Right cardiac atrium (tissue), 5 donors: ENCODE data around the gene KIZ. TPM values are rescaled to one million over a fixed set of nuclear protein-coding genes. Genes with fewer than 3 reads are reported as not detected.
A peak's percentile ranks its signal among the peaks of the same experiment; 100 is the strongest.

ENCODE experiments used
- ATAC-seq, 2 donors: fragments of 200-7000 bp; cut with Tn5 transposase; one replicate each; pipeline versions ENCODE4 v1.8.0 to v1.9.1; 2020; ENCODE audit warnings: moderate library complexity in 2 of 2, mild to moderate bottlenecking in 1 of 2
- DNase-seq, 3 donors: peaks; one replicate each; pipeline ENCODE4 v3.0.0-alpha.2; 2020
- H3K27ac ChIP-seq: one replicate; pipeline ENCODE4 v1.5.1; 2013; ENCODE audit warnings: mild to moderate bottlenecking, low read length, control low read depth, moderate library complexity
- H3K27me3 ChIP-seq: one replicate; pipeline ENCODE4 v1.6.1; 2013; ENCODE audit not compliant: control insufficient read depth, insufficient read depth
- H3K4me1 ChIP-seq: one replicate; pipeline ENCODE4 v1.6.1; 2013; ENCODE audit warnings: low read length; ENCODE audit not compliant: control insufficient read depth, insufficient read depth
- H3K4me3 ChIP-seq: one replicate; pipeline ENCODE4 v1.5.1; 2013; ENCODE audit warnings: low read length, control low read depth
- H3K9me3 ChIP-seq: one replicate; pipeline ENCODE4 v1.6.1; 2013; ENCODE audit warnings: low read length; ENCODE audit not compliant: control insufficient read depth
- WGBS: extraction: QIAGEN DNeasy Blood & Tissue Kit; methylation state at CpG from one replicate; pipeline ENCODE4 v1.1.7; 2013; 5-methylcytosine and 5-hydroxymethylcytosine counted together
- intact Hi-C, 4 donors: fragments of 100-400 bp; cut with DNase I; formaldehyde crosslinking; loops; one replicate each; pipeline versions ENCODE4 v1.11.0 to v1.14.0; 2022 to 2023
- polyA plus RNA-seq: library from polyadenylated mRNA; stranded (reverse); fragments of 200-250 nt; gene quantifications from one replicate; pipeline ENCODE4 v1.2.3, GENCODE V29; 2013
- total RNA-seq, 4 donors: library from RNA; stranded (reverse); fragmentation: NEBNext Ultra II Directional; extraction: Animal tissue kit (Norgen Biotek cat#: 25700); gene quantifications; one replicate each; pipeline ENCODE4 v1.2.1, GENCODE V29; 2021
- donor health status: healthy with polysubstance abuse.
- donor health status: DM: no; HTN: yes; CAD: no.
- donor health status: DM: no; HTN: no; CAD: no.
- donor health status: DM: no; HTN: yes; CAD: no; lungs with severe emphysema.
- donor health status: DM: yes; HTN: yes; CAD: no.

The KIZ gene
- total and polyA plus RNA-seq, 5 donors, result 16.1 to 37.7 (median 18.3) TPM

GRCh38 chr20:21099751-21100577 is 25.9 kb upstream of the KIZ start:
- peaks cover 4% of the 10 kb centered on the region for H3K4me1 ChIP-seq
- no peaks in the 10 kb centered on the region for H3K9me3 ChIP-seq
- H3K4me3 ChIP-seq, result peak overlapping the region; percentile 72
- 4% methylated on average over 46 of the region's 46 CpGs for WGBS
- H3K27ac ChIP-seq, result no peak overlapping the region
- intact Hi-C loops, result no loop called here
- DNase-seq (peak; percentile 28 to 78 (median 68)), ATAC-seq (peak in 1 of 2 donors; percentile 46)
- H3K27me3 ChIP-seq, result no peaks in the 10 kb centered on the region

DNA sequence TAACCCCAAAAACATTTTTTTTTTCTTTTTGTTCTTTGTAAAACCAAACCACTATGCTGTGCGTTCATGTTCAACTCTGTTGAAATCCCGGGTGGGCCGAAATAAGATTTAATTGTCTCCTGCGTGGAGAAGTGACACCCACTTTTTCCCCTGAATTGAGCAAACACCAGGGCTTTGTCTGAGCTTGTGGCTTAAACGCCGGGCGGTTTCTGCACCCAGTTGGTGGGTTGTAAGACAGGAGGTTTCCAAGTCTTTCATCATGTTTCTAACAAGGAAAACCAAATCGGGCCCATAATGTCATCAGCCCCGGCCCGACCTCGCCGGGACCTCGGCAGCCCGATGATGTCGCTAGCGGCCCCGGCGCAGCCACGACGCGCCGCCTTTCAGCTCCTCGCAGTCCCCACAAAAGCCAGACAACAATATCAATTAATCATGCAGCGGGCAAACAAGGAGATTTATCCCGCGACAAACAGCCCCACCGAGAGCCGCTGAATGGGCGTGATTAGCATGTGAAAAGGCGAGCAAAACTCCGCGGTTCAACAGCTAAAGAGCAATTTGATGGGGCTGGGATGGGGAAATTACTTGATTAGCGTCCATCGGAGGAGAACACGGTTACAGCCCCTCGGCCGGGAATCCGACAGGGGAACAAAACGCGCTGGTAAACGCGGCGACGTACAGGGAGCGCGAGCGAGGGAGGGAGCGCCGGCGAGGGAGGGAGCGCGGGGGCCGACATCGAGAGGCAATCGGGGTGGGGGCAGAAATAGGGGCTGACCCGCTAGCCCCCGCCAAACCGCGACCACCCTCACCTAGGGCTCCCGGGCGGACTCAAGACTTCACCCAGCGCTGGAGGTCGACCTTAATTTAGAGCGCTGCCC is 25.1 kb upstream of the KIZ start:
- intact Hi-C loops, result no loop called here
- ATAC-seq (no peak), DNase-seq (peak; percentile 7 to 53 (median 49))
- Histone ChIP-seq H3K27ac (no peak overlapping the region), H3K4me3 (peak overlapping the region; percentile 72), H3K9me3 (no peaks in the 10 kb centered on the region), H3K4me1 (peaks cover 6% of the 10 kb centered on the region), H3K27me3 (no peaks in the 10 kb centered on the region)
- 3% methylated on average over 64 of the region's 64 CpGs for WGBS

- WGBS, result 4% methylated on average over 35 of the region's 35 CpGs
- Histone ChIP-seq H3K4me1 (peaks cover 7% of the 10 kb centered on the region), H3K9me3 (no peaks in the 10 kb centered on the region), H3K27ac (no peak overlapping the region), H3K27me3 (no peaks in the 10 kb centered on the region), H3K4me3 (peak overlapping the region; percentile 72)
- ATAC-seq (peak in 1 of 2 donors; percentile 32), DNase-seq (peak in 2 of 3 donors; percentile 50 to 56)
- intact Hi-C loops, result no loop called here
Measured at GRCh38 chr20:21101453-21101931, 24.4 kb upstream of the KIZ start.

GRCh38 chr20:21101932-21102575 is 23.8 kb upstream of the KIZ start:
- DNase-seq (peak in 1 of 3 donors; percentile 50), ATAC-seq (peak; percentile 41 to 42)
- peak overlapping the region; percentile 72 for H3K4me3 ChIP-seq

GRCh38 chr20:21102603-21103311 is 23.1 kb upstream of the KIZ start:
- 2% methylated on average over 38 of the region's 38 CpGs for WGBS
- ATAC-seq (peak; percentile 71 to 76), DNase-seq (peak; percentile 39 to 80 (median 74))
- no peak overlapping the region for H3K27ac ChIP-seq
- H3K27me3 ChIP-seq, result peaks cover under 1% of the 10 kb centered on the region
- peaks cover 7% of the 10 kb centered on the region for H3K4me1 ChIP-seq
- intact Hi-C loops, result no loop called here
- no peaks in the 10 kb centered on the region for H3K9me3 ChIP-seq
- H3K4me3 ChIP-seq, result peak overlapping the region; percentile 72

More at GRCh38 chr20:21101932-21102575, 23.8 kb upstream of the KIZ start:
- WGBS, result 3% methylated on average over 35 of the region's 35 CpGs
- Histone ChIP-seq H3K27ac (no peak overlapping the region), H3K27me3 (no peaks in the 10 kb centered on the region), H3K9me3 (no peaks in the 10 kb centered on the region), H3K4me1 (peaks cover 7% of the 10 kb centered on the region)
- intact Hi-C loops, result no loop called here

GRCh38 chr20:21103582-21104465 is 22.1 kb upstream of the KIZ start:
- Histone ChIP-seq H3K9me3 (no peaks in the 10 kb centered on the region), H3K27ac (no peak overlapping the region), H3K27me3 (peaks cover 3% of the 10 kb centered on the region), H3K4me1 (peaks cover 7% of the 10 kb centered on the region), H3K4me3 (no peak overlapping the region)
- no peak for DNase-seq
- no peak for ATAC-seq
- 8% methylated on average over 32 of the region's 32 CpGs for WGBS
- intact Hi-C loops, result no loop called here

DNA sequence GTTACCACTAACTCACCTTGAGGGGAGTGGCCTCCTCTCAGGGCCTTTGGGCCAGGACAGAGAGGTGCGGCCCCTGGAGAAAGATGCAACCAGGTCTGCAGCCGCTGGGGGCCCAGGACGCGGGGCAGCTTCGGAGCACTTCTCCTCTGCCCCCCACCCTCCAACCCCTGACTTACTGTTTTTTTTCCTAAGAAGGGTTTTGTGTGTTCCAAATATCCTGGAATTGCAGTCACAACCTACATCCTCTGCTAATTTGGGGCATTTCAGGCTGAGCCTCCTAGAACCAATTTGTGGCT is 21.5 kb upstream of the KIZ start:
- Histone ChIP-seq H3K4me1 (peaks cover 7% of the 10 kb centered on the region), H3K9me3 (no peaks in the 10 kb centered on the region), H3K27me3 (peaks cover 3% of the 10 kb centered on the region), H3K4me3 (no peak overlapping the region), H3K27ac (no peak overlapping the region)
- ATAC-seq, result no peak
- 13% methylated on average over 5 of the region's 5 CpGs for WGBS
- intact Hi-C loops, result no loop called here
- no peak for DNase-seq

- H3K9me3 ChIP-seq, result no peaks in the 10 kb centered on the region
- ATAC-seq (no peak), DNase-seq (no peak)
- peaks cover 7% of the 10 kb centered on the region for H3K4me1 ChIP-seq
- H3K4me3 ChIP-seq, result no peak overlapping the region
- intact Hi-C loops, result no loop called here
- WGBS, result 7% methylated on average over 16 of the region's 16 CpGs
- H3K27ac ChIP-seq, result no peak overlapping the region
- peaks cover 3% of the 10 kb centered on the region for H3K27me3 ChIP-seq
Measured at GRCh38 chr20:21104921-21105320, 21.0 kb upstream of the KIZ start.

DNA sequence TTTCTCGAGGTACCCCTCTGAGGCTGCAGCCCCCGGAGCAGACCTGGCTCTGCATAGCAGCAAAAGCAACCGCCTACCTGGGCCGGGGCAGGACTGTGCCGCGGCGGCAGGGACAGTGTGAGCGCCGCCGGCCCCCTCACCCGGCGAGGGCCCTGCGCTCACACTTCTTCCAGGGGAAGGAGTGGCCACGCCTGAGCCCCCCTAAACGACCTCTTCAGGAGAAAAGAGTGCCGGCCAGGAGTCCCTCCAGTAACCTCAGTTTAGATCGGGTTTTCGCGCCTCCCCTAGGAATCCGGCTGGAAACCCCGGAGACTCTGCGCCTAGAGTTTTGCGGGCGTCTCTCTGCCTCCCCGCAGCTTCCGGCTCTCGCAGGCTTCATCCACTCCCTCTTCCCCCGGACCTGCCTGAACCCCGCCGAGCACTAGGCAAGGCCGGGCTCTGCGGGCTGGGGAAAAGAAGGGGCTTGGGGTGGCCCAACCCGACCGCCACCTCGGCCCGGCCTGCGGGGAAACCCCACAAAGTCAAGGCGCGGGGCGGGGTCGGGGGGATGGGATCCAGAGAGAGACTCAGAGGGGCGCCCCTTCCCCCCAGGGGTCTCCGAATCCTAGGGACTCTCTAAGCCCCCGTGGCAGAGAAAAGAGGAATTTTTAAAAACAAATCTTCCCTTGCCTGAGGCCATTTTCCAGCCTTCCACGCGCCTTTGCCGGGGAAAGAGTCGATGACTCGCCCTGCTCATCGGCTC is 20.3 kb upstream of the KIZ start:
- peaks cover 7% of the 10 kb centered on the region for H3K4me1 ChIP-seq
- peak overlapping the region; percentile 39 for H3K4me3 ChIP-seq
- 2% methylated on average over 50 of the region's 50 CpGs for WGBS
- no peaks in the 10 kb centered on the region for H3K9me3 ChIP-seq
- DNase-seq, result peak in 1 of 3 donors; percentile 33
- peaks cover 3% of the 10 kb centered on the region for H3K27me3 ChIP-seq
- no peak overlapping the region for H3K27ac ChIP-seq
- no peak for ATAC-seq
- intact Hi-C loops, result no loop called here
